Activated CD4-positive, alpha-beta T cell treated with anti-CD3 and anti-CD28 coated beads for 36 hours (primary cell): ENCODE results near the gene SLC35E2B. TPM values are rescaled to one million over a fixed set of nuclear protein-coding genes. Genes with fewer than 3 reads are reported as not detected.
"Not testable (repeated sequence)": the region's sequence is repeated elsewhere in the genome, so short reads cannot be mapped to it uniquely, and the experiment has no call there.

Source experiments
- ATAC-seq: fragments of 200-7000 bp; cut with Tn5 transposase; one replicate; pipeline ENCODE4 v1.10.0; 2021; ENCODE audit warnings: mild to moderate bottlenecking, moderate library complexity
- CTCF ChIA-PET: fragments of 350-600 bp; sonication (Branson Sonifier 250); formaldehyde crosslinking; loops from one replicate; lab custom pipeline; 2021; ENCODE audit warnings: antibody characterized with exemption; lab: Charles Lee
- POLR2A ChIA-PET: fragments of 350-600 bp; sonication (Branson Sonifier 250); formaldehyde crosslinking; loops from one replicate; lab custom pipeline; 2021; ENCODE audit warnings: antibody characterized with exemption, inconsistent platforms; lab: Charles Lee
- DNase-seq: peaks from one replicate; pipeline ENCODE4 v3.0.0-alpha.2; 2020
- H3K27ac Mint-ChIP-seq: one replicate; pipeline ENCODE4 v1.8.0; 2021; ENCODE audit warnings: mixed read lengths
- H3K27me3 Mint-ChIP-seq: one replicate; pipeline ENCODE4 v1.8.0; 2021; ENCODE audit warnings: mixed read lengths
- H3K36me3 Mint-ChIP-seq: one replicate; pipeline ENCODE4 v1.8.0; 2021; ENCODE audit warnings: low read depth, mixed read lengths
- H3K4me1 Mint-ChIP-seq: one replicate; pipeline ENCODE4 v1.8.0; 2021; ENCODE audit warnings: mixed read lengths
- H3K4me3 Mint-ChIP-seq: one replicate; pipeline ENCODE4 v1.8.0; 2021; ENCODE audit warnings: mild to moderate bottlenecking, moderate library complexity, mixed read lengths
- H3K9me3 Mint-ChIP-seq: one replicate; pipeline ENCODE4 v1.8.0; 2021; ENCODE audit warnings: low read depth, mixed read lengths
- intact Hi-C, 2 experiments: fragments of 100-400 bp; cut with DNase I in 1 of 2; cut with micrococcal nuclease in 1 of 2; formaldehyde crosslinking; loops; one replicate each; pipeline versions ENCODE4 v1.14.2 to v1.15.1; 2022 to 2024; cut with DNase I, micrococcal nuclease
- total RNA-seq, 2 experiments: library from RNA; stranded (reverse); gene quantifications; one replicate each; pipeline ENCODE4 v1.2.3, GENCODE V29; 2021

SLC35E2B gene
- total RNA-seq, 2 experiments from 2014 or later, result 24.2 to 27.6 TPM

- CTCF ChIA-PET, H3K9me3 Mint-ChIP-seq, DNase-seq, H3K27me3 Mint-ChIP-seq, H3K36me3 Mint-ChIP-seq, ATAC-seq, H3K27ac Mint-ChIP-seq, POLR2A ChIA-PET, intact Hi-C loops: not testable (repeated sequence)
- peak overlapping the region; percentile 53 for H3K4me3 Mint-ChIP-seq
- peaks cover 15% of the 10 kb centered on the region for H3K4me1 Mint-ChIP-seq
Observed at GRCh38 chr1:1726088-1726487, 33.5 kb upstream of the SLC35E2B start.

DNA sequence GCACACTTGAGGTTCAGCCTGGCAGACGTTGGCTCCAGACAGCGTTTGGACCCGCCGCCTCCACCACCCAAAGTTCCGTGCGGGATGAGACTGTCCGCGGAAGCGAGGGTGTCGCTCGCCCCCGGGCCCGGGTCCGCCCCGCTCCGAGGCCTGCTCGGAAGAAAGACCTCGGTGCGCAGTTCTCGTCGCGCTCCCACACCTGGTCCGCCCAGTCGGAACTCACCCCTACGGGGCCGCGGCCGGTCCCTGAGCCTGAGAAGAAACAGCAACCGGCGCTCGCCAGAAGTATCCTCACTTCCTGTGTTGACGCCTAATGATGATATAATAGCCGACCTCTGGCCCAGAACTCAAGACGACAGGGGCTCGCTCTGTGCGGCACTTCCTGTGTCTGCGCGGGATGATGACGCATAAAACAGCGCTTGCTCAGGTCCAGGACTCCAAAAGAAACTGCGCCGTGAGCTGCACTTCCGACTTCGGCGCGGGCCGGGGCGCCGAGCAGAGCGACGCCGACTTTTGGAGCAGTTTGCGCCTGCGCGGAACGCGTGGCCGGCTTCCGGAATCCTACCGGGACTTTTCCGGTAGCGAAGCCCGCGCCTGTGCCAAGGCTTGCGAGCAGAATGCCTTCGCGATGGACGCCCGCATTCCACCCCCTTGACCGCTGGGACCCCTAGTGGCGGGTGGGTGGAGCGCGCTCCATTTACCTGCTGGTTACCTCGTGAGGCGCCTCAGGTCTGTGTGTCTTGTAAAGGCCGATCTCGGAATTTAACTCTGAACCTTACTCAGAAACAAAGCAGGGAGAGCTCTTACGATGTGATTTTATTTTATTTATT is 31.7 kb upstream of the SLC35E2B start, which contains the start of gene CDK11A:
CDK11A (minus strand) TSS at position 323 of the 830 bp plus-strand sequence. CDS start 1,539 bp downstream, outside the sequence.
- H3K27me3 Mint-ChIP-seq, CTCF ChIA-PET, H3K9me3 Mint-ChIP-seq, POLR2A ChIA-PET: not testable (repeated sequence)
- ATAC-seq (peak; percentile 98), DNase-seq (peak; percentile 98)
- intact Hi-C loops, result loop anchor here in 1 of 2 experiments (1.0 to 5.0 kb wide), 4 partner anchors 150 to 325 kb away; partner anchors contain the start of genes CCNL2, GNB1 and SSU72
- Mint-ChIP-seq H3K36me3 (peaks cover 16% of the 10 kb centered on the region), H3K4me1 (peaks cover 13% of the 10 kb centered on the region), H3K4me3 (peak within 1 kb of the TSS; percentile 81), H3K27ac (peak within 1 kb of the TSS; percentile 90)

DNA sequence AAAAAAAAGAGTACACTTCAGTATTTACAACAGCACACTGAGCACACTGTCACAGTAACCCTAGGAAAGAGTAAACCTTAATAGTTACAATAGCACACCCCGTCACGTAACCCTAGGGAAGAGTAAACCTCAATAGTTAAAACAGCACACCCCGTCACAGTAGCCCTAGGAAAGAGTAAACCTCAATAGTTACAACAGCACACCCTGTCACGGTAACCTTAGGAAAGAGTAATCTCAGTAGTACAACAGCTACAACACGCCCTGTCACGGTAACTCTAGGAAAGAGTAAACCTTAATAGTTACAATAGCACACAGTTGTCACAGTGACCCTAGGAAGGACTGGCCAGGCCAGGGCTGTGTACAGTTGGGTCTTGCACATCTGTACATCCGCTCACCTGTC is 28.6 kb upstream of the SLC35E2B start:
- H3K9me3 Mint-ChIP-seq, result no peaks in the 10 kb centered on the region
- H3K4me3 Mint-ChIP-seq, result no peak overlapping the region
- peaks cover 5% of the 10 kb centered on the region for H3K4me1 Mint-ChIP-seq
- no peaks in the 10 kb centered on the region for H3K27me3 Mint-ChIP-seq
- DNase-seq (no peak), ATAC-seq (no peak)
- ChIA-PET CTCF (interaction anchor here (0.6 kb wide), 1 partner anchor 150 kb away, joined by 3 read pairs; no protein-coding TSS in a partner anchor), POLR2A (interaction anchor here (0.6 kb wide), 1 partner anchor 107 kb away, joined by 3 read pairs; no protein-coding TSS in a partner anchor)
- intact Hi-C loops, result loop anchor here in 1 of 2 experiments (5.0 kb wide), 1 partner anchor 186 kb away; no protein-coding TSS in a partner anchor
- peaks cover 27% of the 10 kb centered on the region for H3K36me3 Mint-ChIP-seq
- H3K27ac Mint-ChIP-seq, result peak overlapping the region; percentile 60

DNA sequence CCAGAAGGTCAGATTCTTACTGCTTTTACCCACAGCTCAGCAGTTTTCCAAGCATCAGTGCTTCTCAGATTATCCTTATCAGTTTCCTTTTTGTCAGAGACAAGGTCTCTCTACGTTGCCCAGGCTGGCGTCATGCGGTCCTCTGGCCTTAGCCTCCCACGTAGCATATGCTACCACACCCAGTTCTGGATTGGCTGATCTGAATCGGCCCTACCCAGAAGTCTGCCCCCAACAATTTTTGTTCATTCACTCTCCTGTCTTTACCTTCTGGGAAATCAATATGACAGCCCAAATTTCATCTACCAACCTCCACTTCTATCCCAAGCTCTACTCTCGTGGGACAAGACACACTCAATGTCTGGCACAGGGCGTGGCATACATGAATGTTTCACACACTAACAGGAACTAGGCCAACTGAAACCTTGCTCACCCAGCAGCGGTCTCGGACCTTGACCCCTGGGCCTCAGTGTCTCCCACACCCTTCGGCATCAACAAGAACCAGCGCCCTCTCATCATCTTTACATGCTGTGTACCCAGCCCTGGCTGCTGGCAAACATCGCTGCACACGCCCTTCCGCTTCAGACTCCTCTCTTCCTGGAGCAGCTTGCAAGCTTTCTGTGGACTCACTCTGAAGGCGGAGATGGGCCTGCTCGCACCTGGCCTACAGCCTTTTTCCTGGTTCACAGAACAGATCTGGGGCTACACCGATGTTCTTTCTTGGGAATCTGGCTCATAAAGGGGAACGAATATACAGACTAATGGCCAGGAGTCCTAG is 22.7 kb upstream of the SLC35E2B start:
- DNase-seq, H3K4me1 Mint-ChIP-seq, H3K9me3 Mint-ChIP-seq, CTCF ChIA-PET, intact Hi-C loops, H3K27me3 Mint-ChIP-seq, POLR2A ChIA-PET, H3K27ac Mint-ChIP-seq, H3K4me3 Mint-ChIP-seq, ATAC-seq: not testable (repeated sequence)
- peaks cover 43% of the 10 kb centered on the region for H3K36me3 Mint-ChIP-seq

GRCh38 chr1:1707897-1708296 is 15.3 kb upstream of the SLC35E2B start:
- H3K36me3 Mint-ChIP-seq, DNase-seq, intact Hi-C loops, H3K4me3 Mint-ChIP-seq, CTCF ChIA-PET, POLR2A ChIA-PET, H3K27ac Mint-ChIP-seq, H3K9me3 Mint-ChIP-seq, H3K4me1 Mint-ChIP-seq, H3K27me3 Mint-ChIP-seq, ATAC-seq: not testable (repeated sequence)

DNA sequence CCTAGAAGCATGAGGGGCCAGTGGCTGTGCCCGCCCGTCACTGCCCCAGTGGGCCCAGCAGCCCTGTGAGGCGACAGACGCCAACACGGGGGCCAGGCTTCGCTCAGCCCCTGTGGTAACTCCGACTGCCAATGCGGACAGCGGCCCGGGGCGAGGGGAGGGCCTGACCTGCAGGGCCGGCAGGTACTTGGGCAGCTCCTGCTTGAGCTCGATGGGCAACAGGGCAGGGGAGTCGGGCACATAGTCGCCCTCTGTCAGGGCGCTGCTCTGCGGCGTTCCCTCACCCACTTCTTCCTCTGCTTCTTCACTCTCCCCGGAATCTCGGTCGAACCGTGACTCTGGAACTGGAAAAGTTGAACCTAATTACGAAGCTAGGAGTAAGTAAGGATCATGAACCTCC is 14.6 kb upstream of the SLC35E2B start:
- POLR2A ChIA-PET, H3K27me3 Mint-ChIP-seq, ATAC-seq, DNase-seq, H3K4me3 Mint-ChIP-seq, CTCF ChIA-PET, H3K4me1 Mint-ChIP-seq, H3K36me3 Mint-ChIP-seq, H3K27ac Mint-ChIP-seq, intact Hi-C loops, H3K9me3 Mint-ChIP-seq: not testable (repeated sequence)

DNA sequence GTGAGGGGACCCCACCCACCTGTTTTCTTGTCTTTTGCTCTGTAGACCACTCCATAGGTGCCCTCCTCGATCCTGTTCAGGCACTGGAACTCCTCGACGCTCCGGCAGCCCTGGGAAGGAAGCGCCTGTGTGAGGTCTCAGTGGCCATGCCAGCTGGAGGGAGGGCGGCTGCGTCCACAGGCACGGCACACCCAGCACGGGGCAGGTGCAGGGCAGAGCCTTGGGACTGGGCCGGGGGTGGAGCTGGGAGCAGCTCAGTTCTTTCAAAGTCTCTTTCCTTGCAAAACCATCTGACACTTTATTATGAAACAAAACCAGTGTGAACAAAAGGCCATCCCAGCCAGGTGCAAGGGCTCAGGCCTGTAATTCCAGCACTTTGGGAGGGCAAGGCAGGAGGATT is 13.0 kb upstream of the SLC35E2B start:
- H3K4me3 Mint-ChIP-seq, H3K36me3 Mint-ChIP-seq, CTCF ChIA-PET, ATAC-seq, intact Hi-C loops, H3K27me3 Mint-ChIP-seq, DNase-seq, H3K9me3 Mint-ChIP-seq, POLR2A ChIA-PET, H3K4me1 Mint-ChIP-seq, H3K27ac Mint-ChIP-seq: not testable (repeated sequence)

DNA sequence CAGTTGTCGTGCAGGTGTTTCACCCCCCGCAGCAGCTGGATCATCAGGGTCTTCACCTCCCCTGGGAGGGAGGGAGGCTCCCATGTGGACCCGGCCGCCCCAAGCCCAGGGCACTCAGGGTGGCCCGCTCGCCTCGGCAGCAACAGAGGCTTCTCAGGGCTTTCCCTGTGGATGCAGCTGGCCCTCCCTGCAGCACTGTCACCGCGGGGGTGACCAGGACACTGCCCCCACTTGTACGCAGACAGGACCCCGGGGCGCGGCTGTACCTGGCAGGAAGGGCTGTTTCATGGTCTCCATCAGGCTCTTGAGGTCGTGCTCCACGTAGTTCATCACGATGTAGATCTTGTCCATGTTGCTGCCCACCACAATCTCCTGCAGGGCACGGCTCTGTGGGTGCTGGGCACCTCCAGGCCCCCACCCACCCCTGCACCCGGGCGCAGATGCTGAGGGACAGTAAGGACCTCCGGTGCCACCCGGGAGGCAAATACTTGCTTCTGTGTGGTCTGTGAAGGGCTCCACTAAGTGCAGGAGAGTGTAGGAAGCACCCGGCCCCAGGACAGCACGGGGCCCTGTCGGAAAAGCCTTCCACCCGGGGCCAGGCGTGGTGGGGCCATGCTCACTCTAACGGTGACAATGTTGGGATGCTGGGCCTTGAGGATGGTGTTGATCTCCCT is 11.8 kb upstream of the SLC35E2B start:
- H3K27me3 Mint-ChIP-seq, ATAC-seq, DNase-seq, intact Hi-C loops, CTCF ChIA-PET, H3K27ac Mint-ChIP-seq, POLR2A ChIA-PET, H3K9me3 Mint-ChIP-seq, H3K4me3 Mint-ChIP-seq, H3K4me1 Mint-ChIP-seq, H3K36me3 Mint-ChIP-seq: not testable (repeated sequence)

GRCh38 chr1:1703796-1704195 is 11.2 kb upstream of the SLC35E2B start:
- Mint-ChIP-seq H3K4me3 (no peak overlapping the region), H3K9me3 (no peaks in the 10 kb centered on the region), H3K27me3 (peaks cover 2% of the 10 kb centered on the region), H3K36me3 (peaks cover 4% of the 10 kb centered on the region), H3K4me1 (no peaks in the 10 kb centered on the region), H3K27ac (no peak overlapping the region)
- DNase-seq (no peak), ATAC-seq (no peak)
- intact Hi-C loops, result no loop called here
- POLR2A ChIA-PET, result no interaction called here
- CTCF ChIA-PET, result no interaction called here

GRCh38 chr1:1702506-1702905 is 9.9 kb upstream of the SLC35E2B start:
- H3K36me3 Mint-ChIP-seq, H3K9me3 Mint-ChIP-seq, DNase-seq, H3K4me1 Mint-ChIP-seq, H3K27ac Mint-ChIP-seq, H3K27me3 Mint-ChIP-seq, CTCF ChIA-PET, POLR2A ChIA-PET, intact Hi-C loops, H3K4me3 Mint-ChIP-seq, ATAC-seq: not testable (repeated sequence)

GRCh38 chr1:1700557-1700956 is 8.0 kb upstream of the SLC35E2B start:
- H3K9me3 Mint-ChIP-seq, intact Hi-C loops, DNase-seq, H3K27me3 Mint-ChIP-seq, H3K36me3 Mint-ChIP-seq, POLR2A ChIA-PET, ATAC-seq, H3K4me1 Mint-ChIP-seq, CTCF ChIA-PET, H3K27ac Mint-ChIP-seq, H3K4me3 Mint-ChIP-seq: not testable (repeated sequence)
